Activated CD4-positive, alpha-beta T cell treated with anti-CD3 and anti-CD28 coated beads, Interleukin-2, amount 50 U/mL, for 24 hours (primary cell): Measurements from ENCODE around the gene CDK18.

Experiments
- DNase-seq, 2 donors: peaks; one replicate each; pipeline ENCODE4 v3.0.0-alpha.2; 2020; ENCODE audit warnings: low read depth in 1 of 2, low spot score in 1 of 2

The CDK18 gene

GRCh38 chr1:205535866-205536758 is 31.6 kb downstream of the CDK18 start:
- DNase-seq: no peak

DNA sequence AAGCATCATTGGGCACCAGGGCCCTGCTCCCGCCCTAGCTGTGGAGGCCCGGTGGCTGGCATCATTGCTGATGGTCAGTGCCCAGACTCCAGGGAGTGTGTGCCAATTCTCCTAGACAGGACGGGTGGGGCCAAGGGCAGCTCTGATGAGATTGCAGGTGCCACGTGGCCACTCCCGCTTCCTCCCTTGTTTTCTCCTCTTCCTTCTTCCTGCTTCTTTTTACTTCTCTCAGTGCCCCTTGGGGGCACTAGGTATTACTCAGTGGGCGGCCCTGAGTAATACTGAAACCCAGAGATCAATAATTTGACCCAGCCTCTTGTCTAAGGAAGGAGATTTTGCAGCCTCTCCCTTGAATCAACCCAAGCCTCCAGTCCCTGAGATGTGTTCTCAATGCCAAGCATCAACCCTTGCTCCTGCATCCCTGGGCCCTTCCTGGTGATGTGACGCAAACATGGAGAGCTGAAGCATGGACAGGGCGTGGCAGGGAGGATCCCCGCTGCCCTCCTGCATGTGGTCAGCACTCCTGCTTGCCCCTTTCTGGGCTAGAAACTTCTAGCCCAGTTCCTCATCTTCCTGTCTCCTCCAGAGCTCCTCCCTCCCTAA is 32.4 kb downstream of the CDK18 start:
- DNase-seq: no peak

- no peak for DNase-seq
Measured at GRCh38 chr1:205537386-205538018, 33.0 kb downstream of the CDK18 start.

DNA sequence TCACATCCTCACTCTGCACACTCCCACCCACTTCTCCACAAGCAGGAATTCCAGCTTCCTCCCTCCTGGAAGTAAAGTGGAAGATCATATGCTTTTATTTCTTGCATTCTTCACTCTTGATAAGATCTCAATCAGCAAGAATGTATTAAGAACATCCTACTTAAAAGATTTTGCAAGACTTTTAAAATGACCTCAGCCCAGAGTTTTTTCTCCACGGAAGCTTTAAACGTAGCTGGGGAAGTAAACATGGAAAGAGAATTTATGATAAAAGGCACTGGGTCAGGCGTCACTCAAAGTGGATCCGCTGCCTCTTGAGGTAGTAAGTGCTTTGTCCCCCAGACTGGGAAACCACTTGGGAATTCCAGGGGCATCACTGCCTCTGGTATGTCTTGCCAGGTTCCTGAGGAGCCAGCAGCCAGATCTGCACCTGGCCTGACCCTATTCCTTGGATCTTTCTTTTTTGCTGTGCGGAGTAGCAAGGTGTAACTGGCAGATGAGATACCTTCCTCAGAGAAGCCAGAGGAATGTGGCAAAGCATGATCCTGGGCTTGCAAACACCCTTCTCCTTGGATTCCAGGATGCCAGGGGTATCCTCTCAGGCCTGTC is 33.9 kb downstream of the CDK18 start:
- no peak for DNase-seq

GRCh38 chr1:205541161-205541886 is 36.9 kb downstream of the CDK18 start:
- no peak for DNase-seq

GRCh38 chr1:205542367-205542766 is 37.9 kb downstream of the CDK18 start:
- DNase-seq: no peak

- DNase-seq: no peak
Measured at GRCh38 chr1:205543351-205544301, 39.2 kb downstream of the CDK18 start.

GRCh38 chr1:205545001-205545919 is 40.8 kb downstream of the CDK18 start:
- no peak for DNase-seq

- no peak for DNase-seq
Measured at GRCh38 chr1:205545991-205546390, 41.5 kb downstream of the CDK18 start.

DNA sequence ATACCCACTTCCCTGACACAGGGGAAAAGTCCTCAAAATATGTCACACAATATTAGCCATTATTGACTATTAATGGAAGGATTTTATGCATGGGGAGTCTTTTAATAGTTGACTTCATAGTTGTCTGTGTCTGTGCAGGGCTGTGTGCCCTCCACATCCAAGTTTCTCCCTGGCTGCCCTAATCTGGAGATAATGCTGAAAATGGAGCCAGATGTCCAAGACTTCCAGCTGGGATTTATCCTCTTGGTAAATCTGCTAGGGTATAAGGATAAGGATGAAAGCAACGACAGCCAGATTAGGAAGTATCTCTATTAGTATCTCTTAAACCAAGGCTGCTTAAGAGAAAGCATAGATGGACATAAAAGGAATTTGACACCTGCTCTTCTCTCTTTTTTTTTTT is 42.1 kb downstream of the CDK18 start:
- no peak for DNase-seq

- DNase-seq: no peak
Measured at GRCh38 chr1:205547936-205548827, 43.7 kb downstream of the CDK18 start.

- DNase-seq: no peak
Measured at GRCh38 chr1:205554026-205554811, 49.8 kb downstream of the CDK18 start.

GRCh38 chr1:205561501-205562203 is 57.2 kb downstream of the CDK18 start:
- DNase-seq: no peak

DNA sequence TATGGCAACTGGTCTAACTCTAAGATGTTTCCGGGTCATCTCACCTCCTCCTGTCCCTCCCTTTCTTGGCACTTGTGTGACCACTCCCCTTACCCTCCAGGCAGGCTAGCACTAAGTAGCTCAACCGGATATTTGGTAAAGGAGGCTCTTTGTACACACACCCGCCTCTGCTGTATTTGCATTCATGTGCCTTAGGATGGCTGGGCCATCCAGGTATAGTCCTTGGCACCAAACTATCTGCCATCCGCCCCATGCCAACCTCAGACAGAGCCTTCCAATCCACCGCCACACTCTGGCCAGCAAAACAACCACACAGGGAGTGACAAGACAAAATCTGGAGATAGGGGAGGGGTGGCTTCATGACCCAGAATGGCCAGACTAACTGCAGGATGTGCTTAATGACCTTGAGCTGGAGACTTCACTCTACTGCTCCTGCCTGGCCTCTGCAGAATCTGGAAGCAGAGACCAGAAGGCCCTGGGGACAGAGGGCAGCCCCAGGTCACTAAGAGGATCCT is 59.5 kb downstream of the CDK18 start:
- DNase-seq: no peak

DNA sequence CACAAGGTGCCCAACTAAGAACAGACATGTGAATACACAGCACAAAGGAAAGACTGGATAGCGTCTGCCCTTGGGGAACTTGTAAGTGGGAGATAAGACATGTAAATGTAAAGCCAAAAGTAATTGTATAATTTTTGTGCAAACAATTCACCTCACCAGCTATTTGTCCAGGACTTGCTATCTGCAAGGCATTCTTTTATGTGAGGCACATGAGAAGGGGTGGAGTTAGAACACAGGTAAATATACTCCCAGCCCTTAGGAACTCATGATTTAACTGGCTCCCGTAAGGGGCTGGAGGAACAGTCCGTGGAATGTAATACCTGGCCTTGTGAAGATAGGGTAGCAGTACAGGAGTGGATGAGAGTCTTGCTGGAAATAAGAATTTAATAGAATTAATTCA is 61.3 kb downstream of the CDK18 start:
- no peak for DNase-seq

DNA sequence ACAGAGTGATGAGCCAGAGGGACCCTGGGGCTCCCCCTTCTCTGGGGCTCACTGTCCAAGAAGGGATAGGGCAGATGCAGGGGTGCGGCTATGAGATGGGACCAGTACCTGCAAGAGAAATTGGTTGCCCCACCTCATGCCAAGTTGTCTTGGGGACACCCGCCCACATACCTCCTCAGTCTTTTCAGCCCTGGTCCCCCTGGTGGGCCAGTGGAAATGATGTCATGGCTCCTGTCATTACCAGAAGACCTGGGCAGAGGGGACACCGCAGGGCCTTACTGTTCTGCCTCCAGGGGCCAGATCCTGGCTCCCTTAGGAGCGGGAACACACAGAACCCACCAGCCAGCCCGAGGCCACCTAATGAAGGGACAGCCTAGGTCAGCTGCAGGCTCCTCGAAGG is 63.2 kb downstream of the CDK18 start:
- DNase-seq: no peak
